HUES64 (cell line): Measurements from ENCODE around the gene WDFY2.

Experiments used
- H3K27ac ChIP-seq: 2 replicates; pipeline ENCODE4 v1.7.0; 2013; ENCODE audit warnings: low read depth, low read length, inconsistent platforms
- H3K27me3 ChIP-seq: 2 replicates; pipeline ENCODE4 v1.6.1; 2013; ENCODE audit warnings: mild to moderate bottlenecking, low read length; ENCODE audit not compliant: insufficient read depth
- H3K36me3 ChIP-seq: 2 replicates; pipeline ENCODE4 v1.6.1; 2013; ENCODE audit warnings: mild to moderate bottlenecking, low read length; ENCODE audit not compliant: insufficient read depth
- H3K4me1 ChIP-seq: 2 replicates; pipeline ENCODE4 v1.6.1; 2013; ENCODE audit warnings: mild to moderate bottlenecking, low read length, moderate library complexity; ENCODE audit not compliant: insufficient read depth
- H3K4me3 ChIP-seq: 2 replicates; pipeline ENCODE4 v1.5.1; 2013; ENCODE audit warnings: mild to moderate bottlenecking, low read length, moderate library complexity
- H3K9ac ChIP-seq: 2 replicates; pipeline ENCODE4 v1.6.1; 2013; ENCODE audit warnings: mild to moderate bottlenecking, low read depth, low read length
- H3K9me3 ChIP-seq: 2 replicates; pipeline ENCODE4 v1.6.1; 2013; ENCODE audit warnings: low read depth, low read length; ENCODE audit not compliant: insufficient read depth
- WGBS: fragments of 150-250, 120-280 bp; methylation state at CpG from one replicate; pipeline ENCODE4 v1.1.7; 2013; ENCODE audit warnings: missing lambda C conversion rate; 5-methylcytosine and 5-hydroxymethylcytosine counted together

The WDFY2 gene

GRCh38 chr13:51675877-51676276, 91.6 kb downstream of the WDFY2 start:
- 95% methylated on average over 3 of the region's 3 CpGs for WGBS
- Histone ChIP-seq H3K9ac (no peak overlapping the region), H3K4me3 (no peak overlapping the region), H3K4me1 (peaks cover 32% of the 10 kb centered on the region), H3K9me3 (no peaks in the 10 kb centered on the region), H3K36me3 (peaks cover 2% of the 10 kb centered on the region; the same call in 1 of the 2 replicates), H3K27ac (no peak overlapping the region), H3K27me3 (no peaks in the 10 kb centered on the region)

GRCh38 chr13:51676739-51677138, 92.5 kb downstream of the WDFY2 start:
- H3K9ac ChIP-seq, result no peak overlapping the region
- H3K4me1 ChIP-seq, result peaks cover 32% of the 10 kb centered on the region
- no peaks in the 10 kb centered on the region for H3K9me3 ChIP-seq
- no peaks in the 10 kb centered on the region for H3K27me3 ChIP-seq
- H3K36me3 ChIP-seq, result peaks cover 5% of the 10 kb centered on the region
- 98% methylated on average over 2 of the region's 3 CpGs for WGBS
- H3K27ac ChIP-seq, result no peak overlapping the region
- H3K4me3 ChIP-seq, result no peak overlapping the region

GRCh38 chr13:51678420-51678819, 94.2 kb downstream of the WDFY2 start:
- Histone ChIP-seq H3K27ac (no peak overlapping the region), H3K9me3 (no peaks in the 10 kb centered on the region), H3K27me3 (no peaks in the 10 kb centered on the region), H3K4me3 (no peak overlapping the region), H3K4me1 (peaks cover 27% of the 10 kb centered on the region), H3K9ac (no peak overlapping the region), H3K36me3 (peaks cover 5% of the 10 kb centered on the region)

GRCh38 chr13:51679616-51680015, 95.4 kb downstream of the WDFY2 start:
- Histone ChIP-seq H3K4me1 (peaks cover 23% of the 10 kb centered on the region), H3K27ac (no peak overlapping the region), H3K36me3 (peaks cover 5% of the 10 kb centered on the region), H3K9me3 (no peaks in the 10 kb centered on the region), H3K4me3 (no peak overlapping the region), H3K9ac (no peak overlapping the region), H3K27me3 (no peaks in the 10 kb centered on the region)
- 95% methylated on average over 3 of the region's 3 CpGs for whole genome bisulfite sequencing

GRCh38 chr13:51681037-51681678, 96.9 kb downstream of the WDFY2 start:
- Histone ChIP-seq H3K27ac (no peak overlapping the region), H3K27me3 (no peaks in the 10 kb centered on the region), H3K9ac (no peak overlapping the region), H3K9me3 (no peaks in the 10 kb centered on the region), H3K36me3 (peaks cover 5% of the 10 kb centered on the region; the same call in 1 of the 2 replicates), H3K4me1 (peaks cover 12% of the 10 kb centered on the region), H3K4me3 (no peak overlapping the region)
- 96% methylated on average over 5 of the region's 6 CpGs for WGBS

GRCh38 chr13:51682686-51683085, 98.4 kb downstream of the WDFY2 start:
- Histone ChIP-seq H3K27me3 (no peaks in the 10 kb centered on the region), H3K36me3 (peaks cover 5% of the 10 kb centered on the region; the same call in 1 of the 2 replicates), H3K9ac (no peak overlapping the region), H3K4me1 (peaks cover 12% of the 10 kb centered on the region), H3K9me3 (no peaks in the 10 kb centered on the region), H3K4me3 (no peak overlapping the region), H3K27ac (no peak overlapping the region)
- WGBS, result 100% methylated on average over 1 of the region's 1 CpG

GRCh38 chr13:51683597-51683996, 99.3 kb downstream of the WDFY2 start:
- Histone ChIP-seq H3K27me3 (no peaks in the 10 kb centered on the region), H3K4me1 (peaks cover 16% of the 10 kb centered on the region), H3K4me3 (no peak overlapping the region), H3K27ac (no peak overlapping the region), H3K9ac (no peak overlapping the region), H3K9me3 (no peaks in the 10 kb centered on the region), H3K36me3 (peaks cover 5% of the 10 kb centered on the region; the same call in 1 of the 2 replicates)
- 93% methylated on average over 1 of the region's 1 CpG for WGBS

GRCh38 chr13:51684076-51684475, 99.8 kb downstream of the WDFY2 start:
- H3K9ac ChIP-seq, result no peak overlapping the region
- H3K27ac ChIP-seq, result no peak overlapping the region
- no peaks in the 10 kb centered on the region for H3K9me3 ChIP-seq
- 92% methylated on average over 3 of the region's 3 CpGs for WGBS
- H3K4me3 ChIP-seq, result no peak overlapping the region
- H3K36me3 ChIP-seq, result peaks cover 5% of the 10 kb centered on the region; the same call in 1 of the 2 replicates
- H3K27me3 ChIP-seq, result no peaks in the 10 kb centered on the region
- H3K4me1 ChIP-seq, result peaks cover 21% of the 10 kb centered on the region

- Histone ChIP-seq H3K9ac (no peak overlapping the region), H3K36me3 (no peaks in the 10 kb centered on the region), H3K4me3 (no peak overlapping the region), H3K27me3 (no peaks in the 10 kb centered on the region), H3K27ac (no peak overlapping the region), H3K4me1 (peaks cover 27% of the 10 kb centered on the region), H3K9me3 (no peaks in the 10 kb centered on the region)
- 91% methylated on average over 5 of the region's 5 CpGs for WGBS
Measured at GRCh38 chr13:51687947-51688714, 103.9 kb downstream of the WDFY2 start.

GRCh38 chr13:51688937-51689662, 104.8 kb downstream of the WDFY2 start:
- peak overlapping the region; percentile 19; the same call in 1 of the 2 replicates for H3K27ac ChIP-seq
- H3K9ac ChIP-seq, result no peak overlapping the region
- H3K4me1 ChIP-seq, result peaks cover 18% of the 10 kb centered on the region
- WGBS, result 77% methylated on average over 7 of the region's 8 CpGs
- H3K9me3 ChIP-seq, result no peaks in the 10 kb centered on the region
- no peaks in the 10 kb centered on the region for H3K27me3 ChIP-seq
- no peaks in the 10 kb centered on the region for H3K36me3 ChIP-seq
- H3K4me3 ChIP-seq, result no peak overlapping the region

GRCh38 chr13:51689663-51689996, 105.4 kb downstream of the WDFY2 start:
- H3K36me3 ChIP-seq, result no peaks in the 10 kb centered on the region
- H3K4me3 ChIP-seq, result no peak overlapping the region
- H3K27ac ChIP-seq, result no peak overlapping the region; the same call in 1 of the 2 replicates
- peaks cover 17% of the 10 kb centered on the region for H3K4me1 ChIP-seq
- 35% methylated on average over 2 of the region's 2 CpGs for WGBS
- H3K9me3 ChIP-seq, result no peaks in the 10 kb centered on the region
- no peaks in the 10 kb centered on the region for H3K27me3 ChIP-seq
- H3K9ac ChIP-seq, result no peak overlapping the region
